Skeletal muscle satellite cell (primary cell): ENCODE data around the gene STXBP3.

Source experiments
- H3K27me3 ChIP-seq: 2 replicates; pipeline ENCODE4 v1.7.0; 2013; ENCODE audit warnings: low read length; ENCODE audit not compliant: control insufficient read depth, insufficient read depth
- H3K36me3 ChIP-seq: 2 replicates; pipeline ENCODE4 v1.7.0; 2013; ENCODE audit warnings: mild to moderate bottlenecking, control low read depth, low read length; ENCODE audit not compliant: insufficient read depth
- H3K4me1 ChIP-seq: 2 replicates; pipeline ENCODE4 v1.7.0; 2013; ENCODE audit warnings: low read length; ENCODE audit not compliant: control insufficient read depth, insufficient read depth
- H3K4me2 ChIP-seq: 2 replicates; pipeline ENCODE4 v1.7.0; 2013; ENCODE audit warnings: mild to moderate bottlenecking, low read length
- H3K4me3 ChIP-seq: 2 replicates; pipeline ENCODE4 v1.7.0; 2013; ENCODE audit warnings: low read length
- H3K9ac ChIP-seq: 2 replicates; pipeline ENCODE4 v1.7.0; 2013; ENCODE audit warnings: mild to moderate bottlenecking, low read depth, low read length, moderate library complexity
- H3K9me3 ChIP-seq: replicated peaks from 2 replicates; pipeline ENCODE4 v1.7.0; 2013; ENCODE audit warnings: mild to moderate bottlenecking, control low read depth, low read length

STXBP3 gene

GRCh38 chr1:108847494-108847893 lies 101.0 kb downstream of the STXBP3 start:
- Histone ChIP-seq H3K9ac (no peak overlapping the region), H3K27me3 (no peaks in the 10 kb centered on the region), H3K4me1 (peaks cover 7% of the 10 kb centered on the region), H3K4me3 (no peak overlapping the region), H3K36me3 (no peaks in the 10 kb centered on the region), H3K4me2 (no peak overlapping the region), H3K9me3 (no peaks in the 10 kb centered on the region)

- Histone ChIP-seq H3K27me3 (no peaks in the 10 kb centered on the region), H3K9me3 (no peaks in the 10 kb centered on the region), H3K36me3 (no peaks in the 10 kb centered on the region), H3K4me1 (peaks cover 14% of the 10 kb centered on the region), H3K4me2 (no peak overlapping the region), H3K4me3 (no peak overlapping the region), H3K9ac (no peak overlapping the region)
These were observed 102.3 kb downstream of the STXBP3 start for GRCh38 chr1:108848806-108849205.

- H3K4me3 ChIP-seq, result no peak overlapping the region
- H3K4me2 ChIP-seq, result no peak overlapping the region
- peaks cover 26% of the 10 kb centered on the region for H3K4me1 ChIP-seq
- no peaks in the 10 kb centered on the region for H3K36me3 ChIP-seq
- H3K9ac ChIP-seq, result no peak overlapping the region
- no peaks in the 10 kb centered on the region for H3K9me3 ChIP-seq
- no peaks in the 10 kb centered on the region for H3K27me3 ChIP-seq
These were observed 104.5 kb downstream of the STXBP3 start for GRCh38 chr1:108850929-108851328.

- Histone ChIP-seq H3K9me3 (no peaks in the 10 kb centered on the region), H3K9ac (no peak overlapping the region), H3K27me3 (no peaks in the 10 kb centered on the region), H3K36me3 (no peaks in the 10 kb centered on the region), H3K4me1 (peaks cover 26% of the 10 kb centered on the region), H3K4me3 (no peak overlapping the region), H3K4me2 (no peak overlapping the region)
These were observed 105.1 kb downstream of the STXBP3 start for GRCh38 chr1:108851567-108851966.

GRCh38 chr1:108852221-108852975 lies 105.9 kb downstream of the STXBP3 start:
- Histone ChIP-seq H3K27me3 (no peaks in the 10 kb centered on the region), H3K36me3 (no peaks in the 10 kb centered on the region), H3K9me3 (no peaks in the 10 kb centered on the region), H3K4me1 (peaks cover 26% of the 10 kb centered on the region), H3K4me3 (no peak overlapping the region), H3K9ac (no peak overlapping the region), H3K4me2 (peak overlapping the region; percentile 9)

- H3K4me1 ChIP-seq, result peaks cover 34% of the 10 kb centered on the region
- H3K27me3 ChIP-seq, result no peaks in the 10 kb centered on the region
- H3K36me3 ChIP-seq, result no peaks in the 10 kb centered on the region
- no peaks in the 10 kb centered on the region for H3K9me3 ChIP-seq
- H3K9ac ChIP-seq, result peak overlapping the region; percentile 6
- H3K4me2 ChIP-seq, result no peak overlapping the region
- no peak overlapping the region for H3K4me3 ChIP-seq
These were observed 107.9 kb downstream of the STXBP3 start for GRCh38 chr1:108854221-108855019.

GRCh38 chr1:108856994-108857393 lies 110.5 kb downstream of the STXBP3 start, which contains the start of gene AKNAD1:
AKNAD1 (minus strand) TSS chr1:108857094; CDS start chr1:108852664, 4,430 bp downstream.
- Histone ChIP-seq H3K4me2 (no peak within 1 kb of the TSS), H3K9ac (no peak within 1 kb of the TSS), H3K4me3 (no peak within 1 kb of the TSS), H3K9me3 (no peaks in the 10 kb centered on the region), H3K36me3 (no peaks in the 10 kb centered on the region), H3K27me3 (no peaks in the 10 kb centered on the region), H3K4me1 (peaks cover 32% of the 10 kb centered on the region)

- Histone ChIP-seq H3K9me3 (no peaks in the 10 kb centered on the region), H3K4me1 (peaks cover 21% of the 10 kb centered on the region), H3K4me3 (no peak overlapping the region), H3K9ac (no peak overlapping the region), H3K36me3 (no peaks in the 10 kb centered on the region), H3K4me2 (peak overlapping the region; percentile 20), H3K27me3 (no peaks in the 10 kb centered on the region)
These were observed 111.9 kb downstream of the STXBP3 start for GRCh38 chr1:108858230-108858950.
